ENCODE data around the gene MCM9.

Gene MCM9

DNA sequence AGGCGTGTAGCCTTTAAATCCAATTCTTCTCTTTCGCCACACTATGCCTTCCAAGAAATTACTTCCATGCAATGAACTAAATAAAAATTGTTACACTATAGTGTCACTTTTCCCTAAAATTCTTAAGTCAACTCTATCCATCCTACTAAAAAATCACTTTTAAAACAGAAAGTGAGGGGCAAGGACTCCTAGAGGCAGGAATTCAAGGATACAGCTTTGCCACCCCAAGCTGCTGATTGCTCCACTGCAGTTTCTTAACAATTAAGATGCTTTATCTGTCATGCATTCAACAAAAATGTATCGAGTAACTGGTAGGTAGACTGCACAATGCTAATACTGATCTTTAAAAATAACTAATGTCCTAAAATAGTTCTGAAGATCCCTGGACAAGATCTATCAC, 4.3 kb downstream of the MCM9 start:
- DNase-seq = no peak

DNA sequence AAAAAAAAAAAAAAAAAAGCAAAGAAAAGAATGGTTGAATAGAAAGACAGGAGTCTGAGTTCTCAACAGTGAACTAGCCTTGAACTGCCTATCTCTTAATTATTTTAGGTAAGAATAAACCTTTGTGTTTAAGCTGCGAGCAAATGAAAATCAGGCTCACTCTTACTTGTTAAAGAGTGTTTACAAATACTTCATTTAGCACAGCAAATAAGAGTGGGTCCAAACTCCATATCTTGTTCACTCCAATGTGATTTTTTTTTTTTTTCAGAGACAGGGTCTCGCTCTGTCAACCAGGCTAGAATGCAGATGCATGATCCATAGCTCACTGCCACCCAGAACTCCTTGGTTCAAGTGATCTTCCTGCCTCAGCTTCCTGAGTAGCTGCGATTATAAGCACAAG, 11.9 kb downstream of the MCM9 start:
- DNase-seq = no peak

DNA sequence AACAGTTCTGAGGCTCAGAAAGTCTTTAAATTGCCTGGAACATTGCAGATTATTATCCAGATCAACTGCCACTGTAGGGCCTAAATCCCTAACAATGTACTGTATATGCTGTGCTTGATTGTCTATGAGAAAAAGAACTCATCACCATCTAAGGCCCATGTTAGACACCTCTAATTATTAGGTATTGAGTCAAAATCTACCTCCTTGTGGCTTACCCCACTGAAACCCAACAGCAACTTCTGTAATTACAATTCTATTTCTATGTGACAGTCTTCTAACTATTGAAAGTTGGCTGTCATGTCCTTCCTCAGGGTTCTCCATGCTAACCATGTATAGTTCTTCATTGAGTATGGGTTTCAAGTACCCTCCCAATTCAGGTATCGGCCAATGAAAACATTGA, 13.9 kb downstream of the MCM9 start:
- no peak for DNase-seq

DNA sequence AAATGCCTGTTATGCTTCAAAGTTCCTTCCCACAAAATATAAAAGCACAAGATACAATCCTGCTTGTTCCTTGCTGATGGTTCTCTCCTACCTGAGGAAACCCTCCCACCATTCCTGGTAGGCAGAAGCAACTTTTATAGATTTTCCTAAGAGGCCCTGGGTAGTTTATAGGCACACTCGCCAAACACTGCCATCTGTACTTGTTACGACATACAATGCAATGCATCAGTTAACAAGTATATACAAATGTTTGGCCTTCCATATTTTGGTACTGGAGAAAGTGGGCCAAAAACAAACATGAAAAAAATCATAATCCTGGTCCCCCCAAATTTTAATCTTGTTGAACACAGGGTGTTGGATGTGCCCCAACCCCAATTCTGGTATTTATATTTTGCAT, 16.6 kb downstream of the MCM9 start:
- DNase-seq = no peak

DNA sequence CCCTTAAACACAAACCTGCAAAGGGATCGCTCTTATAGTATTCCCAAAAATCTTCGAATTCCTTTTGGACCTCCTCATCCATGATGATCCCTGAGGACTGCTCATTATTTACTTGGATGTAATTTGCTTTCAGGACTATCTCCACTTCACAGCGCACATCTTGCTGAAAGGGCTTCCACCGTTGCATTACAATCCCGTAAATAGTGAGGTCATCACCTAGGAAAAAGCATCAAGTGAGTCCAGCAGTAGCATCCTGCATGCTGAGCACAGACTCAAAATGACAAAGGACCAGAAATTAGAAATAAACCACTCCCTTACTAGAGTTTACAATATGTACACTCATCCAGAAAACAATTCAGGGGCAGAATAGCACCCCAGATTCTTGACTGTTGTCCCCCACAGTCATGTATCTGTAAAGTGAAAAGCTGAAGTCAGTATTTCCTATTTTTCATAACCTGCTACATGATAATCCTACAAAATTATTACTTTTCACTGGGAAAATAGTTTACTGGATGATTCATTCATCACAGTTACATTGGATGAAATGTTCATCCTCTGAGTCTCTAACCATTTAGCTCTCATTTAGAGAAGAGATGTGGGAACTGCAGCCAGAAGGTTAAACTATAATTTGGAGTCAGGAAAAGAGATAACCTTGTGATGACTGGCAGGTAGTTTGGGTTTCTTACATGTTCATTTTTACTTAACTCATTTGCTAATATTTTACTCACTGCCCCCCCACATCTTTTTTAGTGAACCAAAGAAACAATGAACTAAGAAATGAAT, 17.2 kb downstream of the MCM9 start:
- no peak for DNase-seq

DNA sequence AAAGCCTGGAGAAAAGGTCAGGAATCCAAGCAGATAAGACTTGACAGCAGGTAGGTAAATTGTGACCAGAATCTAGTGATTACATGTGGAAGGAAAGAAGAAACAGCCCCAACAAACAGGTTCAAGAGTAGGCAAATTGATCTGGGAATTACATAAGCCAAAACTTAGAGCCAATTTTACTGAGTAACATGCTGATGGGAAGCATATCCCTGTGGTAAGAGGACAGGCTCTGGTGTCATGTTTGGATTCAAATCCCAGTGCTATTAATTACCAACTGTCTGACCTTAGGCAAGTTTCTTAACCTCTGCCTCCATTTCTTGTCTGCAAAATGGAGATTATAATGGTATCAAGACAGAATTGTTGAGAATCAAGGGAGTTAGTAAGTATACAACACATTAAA, 20.4 kb downstream of the MCM9 start:
- DNase-seq = no peak

DNA sequence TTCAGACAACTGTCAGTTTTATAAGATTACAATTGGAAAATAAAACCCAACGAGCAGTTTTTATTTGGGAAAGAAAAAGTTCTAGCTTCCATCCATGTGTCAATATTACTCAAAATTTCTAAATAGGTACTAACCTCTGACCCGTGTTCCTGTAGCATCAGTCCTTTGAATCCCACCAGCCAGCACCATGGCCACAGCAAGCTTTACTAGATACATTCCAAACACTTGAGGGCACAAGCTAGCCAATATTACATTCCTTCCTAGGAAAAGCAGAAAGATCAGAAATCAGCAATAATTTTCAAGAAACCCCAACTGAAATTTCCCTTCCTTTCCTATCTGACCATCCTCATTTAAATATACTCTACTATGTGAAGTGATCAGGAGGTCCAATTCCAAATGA, 21.8 kb downstream of the MCM9 start:
- no peak for DNase-seq

DNA sequence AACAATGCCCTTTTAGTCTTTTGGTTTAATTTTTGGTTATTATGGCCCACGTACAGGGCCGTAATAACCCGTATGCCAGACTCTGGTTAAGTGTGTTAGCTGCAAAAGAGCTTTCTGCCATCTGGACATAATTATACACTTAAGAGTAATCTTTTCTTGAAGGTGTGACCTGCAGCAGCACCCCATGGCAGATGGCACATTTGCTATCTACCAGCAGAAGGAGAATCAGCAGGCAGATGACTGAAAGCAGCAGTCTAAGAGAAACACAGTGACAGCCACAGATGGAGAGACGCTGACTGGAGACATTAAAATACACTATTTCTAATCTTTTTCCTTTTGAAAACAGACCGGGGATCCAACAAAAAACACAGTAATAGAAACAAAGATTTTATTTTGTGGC, 22.3 kb downstream of the MCM9 start:
- DNase-seq = no peak

DNA sequence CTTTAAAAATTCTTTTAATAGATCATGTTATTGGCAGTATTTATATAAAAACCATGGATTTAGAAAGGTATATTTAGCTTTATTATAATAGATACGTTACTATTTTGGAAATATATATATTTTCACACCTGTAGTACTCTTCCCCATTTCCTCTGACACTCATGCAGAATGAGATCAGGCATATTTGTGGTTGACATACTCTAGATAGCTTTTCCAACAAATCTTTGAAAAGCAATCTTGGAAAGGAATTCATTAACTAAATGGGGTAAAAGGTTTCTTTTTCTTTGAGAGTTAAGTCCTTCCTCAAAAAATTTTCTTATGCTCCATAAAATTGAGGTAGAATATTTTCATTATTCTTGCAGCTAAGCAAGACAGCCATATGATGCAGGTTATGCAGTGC, 26.5 kb downstream of the MCM9 start:
- no peak for DNase-seq

DNA sequence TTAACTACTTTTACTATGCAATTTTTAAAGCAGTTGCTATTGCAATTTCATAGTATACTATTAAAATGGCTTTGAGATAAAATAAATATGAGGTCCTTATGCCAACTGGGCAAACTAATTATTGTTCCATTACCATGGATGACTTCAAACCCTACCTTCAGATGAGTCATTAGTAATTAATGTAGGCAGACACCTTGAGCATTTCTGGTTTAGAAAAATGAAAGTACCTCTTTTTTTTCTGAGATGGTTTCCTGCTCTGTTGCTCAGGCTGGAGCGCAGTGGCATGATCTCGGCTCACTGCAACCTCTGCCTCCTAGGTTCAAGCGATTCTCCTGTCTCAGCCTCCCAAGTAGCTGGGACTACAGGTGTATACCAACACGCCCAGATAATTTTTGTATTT, 29.1 kb downstream of the MCM9 start:
- DNase-seq = no peak

DNA sequence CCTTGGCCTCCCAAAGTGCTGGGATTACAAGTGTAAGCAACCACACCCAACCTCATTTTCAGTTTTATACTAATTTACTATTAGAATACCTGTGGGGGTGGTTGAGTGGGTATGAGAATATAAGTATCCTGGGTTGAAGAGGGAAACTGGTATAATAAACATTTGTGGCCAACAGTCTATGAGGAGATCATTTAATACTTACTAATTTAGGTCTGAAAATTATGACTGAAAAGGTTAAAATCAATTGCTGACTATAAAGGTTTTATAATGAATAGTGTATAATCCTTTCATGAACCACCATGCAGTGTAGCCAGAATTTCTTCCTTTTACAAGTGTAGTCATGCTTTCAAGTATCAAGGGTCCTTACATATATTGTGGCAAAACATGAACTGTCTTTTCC, 29.9 kb downstream of the MCM9 start:
- no peak for DNase-seq

DNA sequence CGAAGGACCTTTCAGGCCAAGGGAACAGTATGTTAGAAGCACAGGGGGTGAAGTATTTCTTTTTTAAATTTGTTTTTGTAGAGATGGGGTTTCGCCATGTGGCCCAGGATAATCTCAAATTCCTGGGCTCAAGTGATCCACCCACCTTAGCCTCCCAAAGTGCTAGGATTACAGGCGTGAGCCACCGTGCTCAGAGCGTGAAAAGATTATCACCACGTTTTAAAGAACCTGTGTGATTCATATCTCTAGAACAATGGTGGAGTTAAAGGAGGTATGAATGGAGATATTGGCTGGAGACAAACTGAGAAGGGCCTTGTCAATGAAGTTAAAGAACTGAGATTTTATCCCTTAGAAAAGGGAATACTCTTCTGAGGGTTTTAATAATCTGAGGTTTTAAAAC, 31.3 kb downstream of the MCM9 start:
- no peak for DNase-seq

DNA sequence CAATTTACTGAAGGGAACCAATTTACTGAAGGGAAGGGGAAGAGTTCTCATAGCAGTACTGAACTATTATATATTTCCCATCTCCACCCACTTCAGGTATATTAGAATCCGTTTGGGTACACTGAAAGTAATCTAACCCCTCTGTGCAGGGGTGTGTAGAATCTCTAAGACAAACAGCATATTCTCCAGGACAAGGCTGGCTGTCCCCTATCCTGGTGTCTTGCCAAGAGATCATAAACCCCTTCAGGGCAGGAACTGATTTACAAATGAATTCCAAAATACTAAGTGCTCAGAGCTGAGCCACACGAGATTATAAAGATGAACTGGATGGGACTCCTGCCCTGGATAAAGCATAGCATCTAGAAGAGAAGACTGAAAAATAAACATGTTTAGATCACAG, 31.8 kb downstream of the MCM9 start:
- DNase-seq = no peak

DNA sequence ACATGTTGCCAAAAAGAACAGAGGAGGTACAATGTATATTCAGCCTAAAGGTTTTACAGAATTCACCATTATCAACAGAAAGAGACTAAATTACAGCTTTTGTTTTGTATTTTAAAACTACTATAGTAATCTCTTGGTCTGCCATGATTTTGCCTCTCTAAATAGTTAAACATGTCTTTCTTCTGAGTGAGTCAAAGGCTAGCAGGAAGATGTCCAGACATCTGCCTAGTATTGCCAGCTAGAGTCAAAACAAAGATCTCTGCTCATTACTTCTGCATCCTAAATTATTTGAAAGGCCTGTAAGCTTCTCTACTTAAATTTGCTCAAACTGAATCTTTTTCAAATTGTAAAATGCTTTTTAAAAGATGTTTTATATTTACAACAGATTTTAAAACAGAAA, 32.2 kb downstream of the MCM9 start:
- DNase-seq = no peak

DNA sequence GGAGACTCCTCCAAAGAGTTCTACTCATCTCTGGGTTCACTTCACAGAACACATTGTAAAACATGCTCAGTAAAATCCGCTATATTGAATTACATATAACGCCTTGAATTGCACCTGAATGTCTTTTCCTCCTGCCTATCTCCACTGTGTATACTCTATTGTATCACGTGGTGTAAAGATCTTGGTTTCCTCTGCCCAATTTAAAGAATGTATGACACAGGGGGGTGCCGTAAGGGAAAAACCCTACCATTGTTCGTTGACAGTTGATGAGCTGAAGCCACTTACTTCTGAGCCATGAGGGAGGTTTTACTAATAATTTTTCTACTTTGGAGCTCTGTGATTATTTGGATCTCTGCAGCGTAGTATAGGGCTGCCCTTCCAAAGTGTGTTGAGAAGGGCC, 35.0 kb downstream of the MCM9 start:
- DNase-seq = no peak

DNA sequence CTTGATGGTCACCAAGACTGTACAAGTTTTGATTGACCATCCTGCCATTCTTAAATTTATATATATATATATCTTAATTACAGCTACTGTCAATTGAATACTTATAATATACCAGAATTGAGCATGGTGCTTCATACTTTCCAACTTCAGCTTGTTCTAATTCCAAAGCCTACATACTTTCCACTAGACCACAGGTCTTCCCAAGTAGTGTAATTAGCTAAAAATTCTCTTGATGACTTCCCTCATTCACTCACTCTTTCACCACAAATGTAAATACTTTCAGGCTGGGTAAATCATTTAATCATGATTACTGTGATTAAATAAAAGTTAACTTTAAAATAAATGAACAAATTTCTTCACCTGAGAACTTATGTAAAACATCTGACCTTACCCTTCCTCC, 37.6 kb downstream of the MCM9 start:
- no peak for DNase-seq

DNA sequence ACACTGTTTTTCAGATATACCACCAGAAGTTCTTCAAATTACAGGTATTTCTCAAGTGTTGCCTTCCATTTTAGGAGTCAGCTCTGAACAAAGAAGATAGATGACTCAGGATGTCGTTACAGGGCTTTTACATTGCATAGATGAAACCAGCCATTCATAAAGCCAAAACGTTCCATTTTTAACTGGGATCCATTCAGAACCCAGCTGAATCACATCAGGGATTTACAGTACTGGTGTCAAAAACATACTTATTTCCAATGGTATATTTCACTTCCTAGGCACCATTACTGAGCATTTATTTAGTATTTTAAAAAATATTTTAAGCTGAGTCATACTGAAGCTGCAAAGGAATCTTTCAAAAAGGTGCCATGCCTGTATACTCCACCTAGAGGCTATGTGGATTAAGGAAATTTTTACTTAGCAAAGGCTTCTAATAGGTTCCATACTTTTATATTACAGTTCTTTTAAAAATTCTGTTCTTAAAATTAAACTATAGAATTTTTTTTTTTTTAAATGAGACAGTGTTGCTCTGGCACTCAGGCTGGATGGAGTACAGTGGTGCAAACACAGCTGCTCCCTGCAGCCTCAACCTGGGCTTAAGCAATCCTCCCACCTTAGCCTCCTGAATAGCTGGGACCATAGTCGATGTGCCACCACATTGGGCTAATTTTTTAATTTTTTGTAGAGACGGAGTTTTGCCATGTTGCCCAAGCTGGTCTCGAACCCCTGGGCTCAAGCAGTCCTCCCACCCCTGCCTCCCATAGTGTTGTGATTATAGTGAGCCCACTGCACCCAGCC, 38.4 kb downstream of the MCM9 start:
- no peak for DNase-seq

DNA sequence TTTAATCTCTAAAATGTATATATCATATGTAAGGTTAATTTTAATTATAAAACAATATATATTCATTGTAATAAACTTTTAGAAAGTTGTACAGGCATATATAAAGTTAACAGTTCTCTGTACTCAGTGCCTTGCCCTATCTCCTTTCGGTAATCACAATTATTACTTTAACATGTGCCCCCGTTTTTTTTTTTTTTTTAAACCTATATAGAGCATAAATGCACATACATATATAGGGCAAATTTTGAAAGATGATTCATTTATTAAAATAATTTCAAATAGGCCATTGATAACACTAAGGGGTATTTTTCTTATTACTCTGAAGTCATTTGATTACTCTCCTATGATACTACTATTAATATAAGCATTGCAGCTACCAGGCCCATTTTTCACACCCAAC, 39.1 kb downstream of the MCM9 start:
- DNase-seq = no peak

DNA sequence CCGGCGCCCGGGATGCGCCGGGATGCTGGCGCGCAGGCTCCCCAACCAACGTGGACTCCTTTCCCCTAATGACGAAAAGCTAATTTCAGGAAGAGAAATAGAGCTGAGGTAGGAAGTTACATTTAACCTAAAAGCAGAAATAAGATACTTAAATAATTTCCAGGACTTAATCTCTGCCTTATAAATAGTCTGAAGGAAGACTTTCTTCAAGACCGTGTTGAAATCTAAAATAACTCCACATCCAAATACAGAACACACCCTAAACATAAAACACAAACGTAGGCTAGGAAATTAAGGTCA, 39.7 kb downstream of the MCM9 start:
- no peak for DNase-seq

DNA sequence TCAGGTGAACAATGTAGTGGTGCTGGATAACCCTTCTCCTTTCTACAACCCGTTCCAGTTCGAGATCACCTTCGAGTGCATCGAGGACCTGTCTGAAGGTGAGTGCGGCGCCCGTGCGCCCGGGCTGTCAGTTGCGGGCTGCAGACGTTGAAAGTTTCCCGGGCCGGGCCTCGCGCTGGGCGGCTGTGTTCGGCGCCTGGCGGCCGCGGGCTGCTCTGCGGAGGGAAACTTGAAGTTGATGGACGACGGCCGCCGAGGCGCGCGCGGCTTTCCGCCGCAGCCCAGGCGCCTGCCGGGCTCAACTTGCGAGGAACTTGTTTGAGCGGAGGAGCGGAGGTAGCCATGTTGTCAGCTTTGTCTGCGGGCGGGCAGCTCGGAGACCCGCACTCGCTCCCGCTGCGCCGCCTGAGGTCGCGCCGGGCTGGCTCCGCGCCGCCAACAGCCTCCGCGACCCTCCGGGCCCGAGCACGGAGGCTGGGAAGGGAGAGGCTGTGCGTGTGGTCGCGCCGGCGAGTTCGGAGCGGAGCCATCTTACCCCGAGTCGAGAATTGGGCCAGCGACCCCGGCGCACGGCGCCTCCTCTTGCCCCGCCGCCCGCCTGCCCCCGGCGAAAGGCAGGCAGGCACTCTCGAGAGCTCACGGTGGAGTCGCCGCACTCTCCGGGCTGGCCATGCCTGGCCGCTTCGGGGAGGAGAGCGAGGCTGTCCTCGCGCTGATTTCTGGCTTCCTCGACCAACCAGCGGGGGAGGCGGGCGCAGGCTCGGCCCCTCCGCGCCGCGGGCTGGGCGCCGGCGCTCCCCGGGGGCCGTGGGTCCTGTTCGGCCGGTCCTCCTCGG, 40.3 kb downstream of the MCM9 start:
- peak; percentile 50 to 52 for DNase-seq

DNA sequence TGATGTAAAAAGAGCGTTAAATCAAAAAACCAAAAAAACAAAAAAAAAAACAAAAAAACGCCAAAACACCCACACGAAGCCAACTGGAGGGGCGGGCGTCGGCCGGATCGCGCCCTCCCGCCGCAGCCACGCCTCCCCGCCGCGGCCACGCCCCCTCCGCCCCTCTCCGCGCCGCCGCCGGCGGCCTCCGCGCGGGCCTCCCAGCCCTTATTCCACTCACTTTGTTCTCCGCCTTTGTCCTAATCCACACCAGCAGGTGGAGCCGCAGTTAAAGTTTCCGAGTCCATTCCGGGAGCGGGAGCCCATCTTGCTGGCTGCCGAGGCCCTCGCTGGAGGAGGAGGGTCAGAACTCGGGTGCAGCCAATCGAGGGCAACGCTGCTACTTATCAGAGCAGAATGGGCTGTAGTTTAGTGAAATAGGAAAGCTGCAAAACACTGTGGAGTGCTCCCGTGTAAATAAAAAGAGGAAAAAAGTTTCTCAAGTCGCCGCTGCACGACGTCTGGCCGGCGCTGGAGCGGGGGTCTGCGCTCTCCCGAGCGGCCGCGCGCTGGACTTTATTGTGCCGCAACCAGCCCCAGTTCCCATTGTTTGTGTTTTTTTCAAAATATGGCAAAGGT, 41.0 kb downstream of the MCM9 start, which contains the start of gene ASF1A:
TSS of gene ASF1A (plus strand) at position 346 of the 618 bp plus-strand sequence. CDS start at position 608, 262 bp downstream.
- DNase-seq = peak; percentile 90 to 92

DNA sequence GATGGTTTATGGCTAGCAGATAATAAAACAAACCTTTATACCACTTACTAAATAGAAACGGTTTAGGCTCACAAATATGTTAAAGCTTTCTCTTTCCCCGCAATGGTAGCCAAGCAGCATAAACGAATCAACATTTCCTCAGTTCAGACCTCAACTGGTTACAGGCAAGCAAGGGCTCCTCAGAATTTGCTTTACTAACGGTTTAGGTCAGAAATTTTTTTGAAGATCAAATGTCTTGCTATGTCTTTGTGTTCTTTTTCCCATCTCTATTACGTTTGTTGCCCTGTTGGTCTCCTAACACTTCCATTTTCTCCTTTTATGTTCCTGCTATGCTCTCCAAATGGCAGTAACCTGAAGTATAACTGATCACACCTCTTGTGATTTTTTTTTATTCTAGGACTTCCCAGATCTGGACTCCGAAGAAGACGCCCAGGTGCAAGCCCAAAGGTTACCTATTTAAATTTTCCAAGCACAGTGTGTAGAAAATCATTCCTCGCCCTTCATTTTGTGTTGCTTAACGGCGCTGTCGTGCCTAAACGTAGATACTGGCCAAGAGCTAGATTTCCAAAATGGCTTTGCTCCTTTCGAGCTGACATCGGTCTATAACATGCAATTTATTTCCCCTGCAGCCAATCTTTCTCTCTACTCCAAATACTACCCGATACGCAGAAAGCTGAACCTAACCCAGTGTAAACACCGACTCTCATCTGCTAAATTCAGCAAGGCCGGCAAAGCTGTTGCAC, 41.7 kb downstream of the MCM9 start:
- DNase-seq = peak; percentile 24 to 31

Data from activated CD4-positive, alpha-beta T cell treated with anti-CD3 and anti-CD28 coated beads, Interleukin-2, amount 50 U/mL, for 4 hours (primary cell).